ENCODE data around the gene SYP. TPM values are rescaled to one million over a fixed set of nuclear protein-coding genes. Genes with fewer than 3 reads are reported as not detected.

The SYP gene
- total RNA-seq, 1 experiment from 2014 or later = 0.75 TPM

- H3K4me1 Mint-ChIP-seq (ENCODE audit: insufficient read depth, unreplicated experiment) = peaks cover 7% of the 10 kb centered on the region
- BruUV-seq (replicated peaks) = no TSS peak
- ChIA-PET POLR2A (interaction anchor here (0.6 to 2.2 kb wide), 8 partner anchors 11 to 815 kb away, joined by 3 to 34 read pairs (median 4); partner anchors contain the start of genes GRIPAP1, OTUD5 and PLP2), CTCF (interaction anchor here (0.8 to 0.9 kb wide), 2 partner anchors 9 to 12 kb away, joined by 3 to 4 read pairs; partner anchors contain the start of gene PLP2)
- DNase-seq (ENCODE audit: unreplicated experiment) = no peak
- H3K9me3 Mint-ChIP-seq (ENCODE audit: unreplicated experiment) = peaks cover 21% of the 10 kb centered on the region
- no peak for TF ChIP-seq CTCF (IDR thresholded peaks at IDR 0.05; ENCODE audit: unreplicated experiment)
- H3K4me3 Mint-ChIP-seq (ENCODE audit: unreplicated experiment) = peak overlapping the region; percentile 75
- peaks cover 29% of the 10 kb centered on the region for H3K36me3 Mint-ChIP-seq (ENCODE audit: insufficient read depth, unreplicated experiment)
- intact Hi-C loops (cut with micrococcal nuclease) = loop anchor here (1.0 kb wide), 1 partner anchor 17 kb away; no protein-coding TSS in a partner anchor
- H3K27me3 Mint-ChIP-seq (ENCODE audit: insufficient read depth, unreplicated experiment) = no peaks in the 10 kb centered on the region
- H3K27ac Mint-ChIP-seq (ENCODE audit: low read depth, unreplicated experiment) = no peak overlapping the region
Measured at GRCh38 chrX:49183701-49184281, 16.2 kb downstream of the SYP start.

- no peak for DNase-seq (ENCODE audit: unreplicated experiment)
- no peak overlapping the region for H3K4me3 Mint-ChIP-seq (ENCODE audit: unreplicated experiment)
- BruUV-seq (replicated peaks) = no TSS peak
- peaks cover 21% of the 10 kb centered on the region for H3K9me3 Mint-ChIP-seq (ENCODE audit: unreplicated experiment)
- no peak for TF ChIP-seq CTCF (IDR thresholded peaks at IDR 0.05; ENCODE audit: unreplicated experiment)
- H3K4me1 Mint-ChIP-seq (ENCODE audit: insufficient read depth, unreplicated experiment) = peaks cover 21% of the 10 kb centered on the region
- POLR2A ChIA-PET = no interaction called here
- intact Hi-C loops (cut with micrococcal nuclease) = no loop called here
- H3K27ac Mint-ChIP-seq (ENCODE audit: low read depth, unreplicated experiment) = no peak overlapping the region
- H3K36me3 Mint-ChIP-seq (ENCODE audit: insufficient read depth, unreplicated experiment) = peaks cover 65% of the 10 kb centered on the region
- no peaks in the 10 kb centered on the region for H3K27me3 Mint-ChIP-seq (ENCODE audit: insufficient read depth, unreplicated experiment)
- CTCF ChIA-PET = interaction anchor here (0.6 to 1.4 kb wide), 3 partner anchors 9 to 56 kb away, joined by 3 to 5 read pairs (median 5); no protein-coding TSS in a partner anchor
Measured at GRCh38 chrX:49179358-49179757, 20.6 kb downstream of the SYP start.

- POLR2A ChIA-PET = no interaction called here
- no peak overlapping the region for H3K27ac Mint-ChIP-seq (ENCODE audit: low read depth, unreplicated experiment)
Measured at GRCh38 chrX:49178537-49178936, 21.5 kb downstream of the SYP start.

More at GRCh38 chrX:49178537-49178936, 21.5 kb downstream of the SYP start:
- intact Hi-C loops (cut with micrococcal nuclease) = no loop called here
- no peak overlapping the region for H3K4me3 Mint-ChIP-seq (ENCODE audit: unreplicated experiment)
- CTCF ChIA-PET = interaction anchor here (1.4 kb wide), 1 partner anchor 14 kb away, joined by 5 read pairs; no protein-coding TSS in a partner anchor
- no peak for TF ChIP-seq CTCF (IDR thresholded peaks at IDR 0.05; ENCODE audit: unreplicated experiment)
- no peaks in the 10 kb centered on the region for H3K27me3 Mint-ChIP-seq (ENCODE audit: insufficient read depth, unreplicated experiment)
- peaks cover 68% of the 10 kb centered on the region for H3K36me3 Mint-ChIP-seq (ENCODE audit: insufficient read depth, unreplicated experiment)
- peaks cover 21% of the 10 kb centered on the region for H3K4me1 Mint-ChIP-seq (ENCODE audit: insufficient read depth, unreplicated experiment)
- H3K9me3 Mint-ChIP-seq (ENCODE audit: unreplicated experiment) = peaks cover 21% of the 10 kb centered on the region
- no peak for DNase-seq (ENCODE audit: unreplicated experiment)
- no TSS peak for BruUV-seq (replicated peaks)

Measured in MCF 10A (cell line).